Mucosa of descending colon (tissue), 3 donors: ENCODE results near the gene REST. TPM values are rescaled to one million over a fixed set of nuclear protein-coding genes. Genes with fewer than 3 reads are reported as not detected.
"Not testable (repeated sequence)": the region's sequence is repeated elsewhere in the genome, so short reads cannot be mapped to it uniquely, and the experiment has no call there.

Experiments
- ATAC-seq: fragments of 200-7000 bp; cut with Tn5 transposase; one replicate; pipeline ENCODE4 v1.9.1; 2020; ENCODE audit warnings: mild to moderate bottlenecking, moderate library complexity
- DNase-seq, 3 donors: peaks; one replicate each; pipeline ENCODE4 v3.0.0-alpha.2; 2020
- H3K36me3 ChIP-seq: fragments of 200-600 bp; one replicate; pipeline ENCODE4 v1.8.0; 2021; ENCODE audit warnings: low read depth, mild to moderate bottlenecking
- H3K4me1 ChIP-seq: fragments of 200-600 bp; one replicate; pipeline ENCODE4 v1.8.0; 2021; ENCODE audit warnings: low read depth, mild to moderate bottlenecking
- H3K4me3 ChIP-seq: fragments of 200-600 bp; one replicate; pipeline ENCODE4 v1.8.0; 2021; ENCODE audit warnings: mild to moderate bottlenecking
- H3K9me3 ChIP-seq: fragments of 200-600 bp; one replicate; pipeline ENCODE4 v1.8.0; 2021; ENCODE audit warnings: mild to moderate bottlenecking
- intact Hi-C, 2 donors: fragments of 100-400 bp; cut with DNase I in 1 of 2; cut with micrococcal nuclease in 1 of 2; formaldehyde crosslinking; loops; one replicate each; pipeline versions ENCODE4 v1.11.0 to v1.11.1; 2022; cut with DNase I, micrococcal nuclease
- total RNA-seq, 3 donors: library from RNA; stranded (reverse); fragmentation: NEBNext Ultra II Directional in 2 of 3; extraction: Animal tissue kit (Norgen Biotek cat#: 25700) in 2 of 3; gene quantifications; one replicate each; pipeline versions ENCODE4 v1.2.1 to v1.2.4, GENCODE V29; 2021 to 2023
- TF ChIP-seq, protein P1 (sequence below): fragments of 200-600 bp; IDR thresholded peaks from one replicate; pipeline ENCODE4 v1.8.0; 2022; ENCODE audit warnings: antibody characterized with exemption, mild to moderate bottlenecking
- donor health status: DM: no; HTN: no; CAD: no; lungs with moderate emphysema.
- donor health status: DM: no; HTN: no; CAD: no.
- donor health status: DM: no; HTN: yes; CAD: no.

Gene REST
- total RNA-seq, 3 donors from 2014 or later: 26.8 to 37.6 (median 28.4) TPM

DNA sequence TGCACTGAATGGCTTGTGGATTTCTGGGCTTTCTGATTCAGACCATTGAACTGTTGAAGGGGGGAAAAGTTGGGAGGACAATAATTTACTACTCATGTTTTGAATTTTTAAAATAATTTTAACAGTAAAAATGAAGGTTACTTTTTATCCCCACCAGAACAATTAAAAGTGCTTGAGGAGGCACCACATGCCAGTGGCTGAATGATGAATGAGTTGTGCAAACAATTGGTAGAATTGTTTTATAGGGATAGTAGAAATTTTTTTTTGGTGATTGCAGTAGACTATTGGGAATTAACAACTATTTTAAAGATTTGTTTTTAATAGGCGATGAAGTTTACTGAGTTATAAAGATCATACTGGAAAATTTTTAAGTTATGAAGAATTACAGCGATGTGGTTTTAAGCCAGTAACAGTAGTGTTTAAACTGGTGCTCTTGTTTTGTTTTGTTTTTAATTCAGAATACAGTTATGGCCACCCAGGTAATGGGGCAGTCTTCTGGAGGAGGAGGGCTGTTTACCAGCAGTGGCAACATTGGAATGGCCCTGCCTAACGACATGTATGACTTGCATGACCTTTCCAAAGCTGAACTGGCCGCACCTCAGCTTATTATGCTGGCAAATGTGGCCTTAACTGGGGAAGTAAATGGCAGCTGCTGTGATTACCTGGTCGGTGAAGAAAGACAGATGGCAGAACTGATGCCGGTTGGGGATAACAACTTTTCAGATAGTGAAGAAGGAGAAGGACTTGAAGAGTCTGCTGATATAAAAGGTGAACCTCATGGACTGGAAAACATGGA is 2.7 kb downstream of the REST start:
- Histone ChIP-seq H3K9me3 (no peaks in the 10 kb centered on the region), H3K36me3 (no peaks in the 10 kb centered on the region), H3K4me1 (peaks cover 15% of the 10 kb centered on the region), H3K4me3 (no peak overlapping the region)
- DNase-seq (peak in 1 of 3 donors; percentile 26), ATAC-seq (no peak)
- intact Hi-C loops: no loop called here
- TF ChIP-seq, protein P1, sequence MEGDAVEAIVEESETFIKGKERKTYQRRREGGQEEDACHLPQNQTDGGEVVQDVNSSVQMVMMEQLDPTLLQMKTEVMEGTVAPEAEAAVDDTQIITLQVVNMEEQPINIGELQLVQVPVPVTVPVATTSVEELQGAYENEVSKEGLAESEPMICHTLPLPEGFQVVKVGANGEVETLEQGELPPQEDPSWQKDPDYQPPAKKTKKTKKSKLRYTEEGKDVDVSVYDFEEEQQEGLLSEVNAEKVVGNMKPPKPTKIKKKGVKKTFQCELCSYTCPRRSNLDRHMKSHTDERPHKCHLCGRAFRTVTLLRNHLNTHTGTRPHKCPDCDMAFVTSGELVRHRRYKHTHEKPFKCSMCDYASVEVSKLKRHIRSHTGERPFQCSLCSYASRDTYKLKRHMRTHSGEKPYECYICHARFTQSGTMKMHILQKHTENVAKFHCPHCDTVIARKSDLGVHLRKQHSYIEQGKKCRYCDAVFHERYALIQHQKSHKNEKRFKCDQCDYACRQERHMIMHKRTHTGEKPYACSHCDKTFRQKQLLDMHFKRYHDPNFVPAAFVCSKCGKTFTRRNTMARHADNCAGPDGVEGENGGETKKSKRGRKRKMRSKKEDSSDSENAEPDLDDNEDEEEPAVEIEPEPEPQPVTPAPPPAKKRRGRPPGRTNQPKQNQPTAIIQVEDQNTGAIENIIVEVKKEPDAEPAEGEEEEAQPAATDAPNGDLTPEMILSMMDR: no peak

DNA sequence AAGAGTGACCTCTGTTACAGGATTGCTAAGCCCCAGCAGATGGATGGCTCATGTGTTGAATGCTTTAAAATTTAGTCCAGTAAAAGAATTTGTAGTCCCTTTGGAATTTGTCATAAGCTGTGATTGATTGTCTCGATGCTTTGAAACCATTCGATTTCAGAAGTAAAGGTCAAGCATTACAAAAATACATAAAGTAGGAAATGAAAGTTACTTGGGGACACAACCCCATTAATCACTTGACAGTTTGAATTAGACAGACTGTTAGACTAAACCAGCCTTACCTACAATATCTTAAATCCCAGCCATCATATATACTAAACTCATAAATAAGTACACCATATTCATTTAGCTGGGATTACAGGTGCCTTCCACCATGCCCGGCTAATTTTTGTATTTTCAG is 6.6 kb downstream of the REST start:
- H3K9me3 ChIP-seq: no peaks in the 10 kb centered on the region
- no peak overlapping the region for H3K4me3 ChIP-seq
- peaks cover 15% of the 10 kb centered on the region for H3K4me1 ChIP-seq
- TF ChIP-seq, protein P1: no peak
- DNase-seq: no peak
- intact Hi-C loops: no loop called here
- ATAC-seq: no peak
- H3K36me3 ChIP-seq: no peaks in the 10 kb centered on the region

DNA sequence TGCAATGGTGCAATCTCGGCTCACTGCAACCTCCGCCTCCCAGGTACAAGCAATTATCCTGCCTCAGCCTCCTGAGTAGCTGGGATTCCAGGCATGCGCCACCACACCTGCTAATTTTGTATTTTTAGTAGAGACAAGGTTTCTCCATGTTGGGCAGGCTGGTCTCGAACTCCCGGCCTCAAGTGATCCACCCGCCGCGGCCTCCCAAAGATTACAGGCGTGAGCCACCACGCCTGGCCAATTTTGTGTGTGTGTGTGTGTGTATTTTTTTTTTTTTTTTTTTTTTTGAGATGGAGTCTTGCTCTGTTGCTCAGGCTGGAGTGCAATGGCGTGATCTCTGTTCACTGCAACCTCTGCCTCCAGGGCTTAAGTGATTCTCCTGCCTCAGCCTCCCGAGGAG is 7.3 kb downstream of the REST start:
- H3K36me3 ChIP-seq, DNase-seq, ATAC-seq, intact Hi-C loops, H3K4me3 ChIP-seq, H3K9me3 ChIP-seq: not testable (repeated sequence)
- H3K4me1 ChIP-seq: peaks cover 11% of the 10 kb centered on the region

DNA sequence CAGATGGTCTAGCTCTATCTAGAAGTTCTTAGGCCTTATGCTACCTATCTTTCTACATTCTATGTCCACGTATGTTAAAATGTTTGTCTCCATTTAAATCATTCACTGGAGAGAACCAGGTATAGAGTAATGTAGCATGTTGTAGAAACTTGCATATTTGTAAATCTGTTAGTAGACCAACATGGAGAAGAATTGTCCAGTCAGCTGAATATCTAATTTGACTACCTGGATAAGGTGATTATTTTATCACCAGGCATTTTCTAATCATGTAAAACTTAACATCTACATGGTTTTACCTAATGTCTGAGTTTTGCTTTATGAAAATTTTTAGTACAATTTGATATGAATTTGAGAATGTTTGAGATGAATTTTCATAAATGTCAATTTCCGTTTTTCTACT is 19.5 kb downstream of the REST start:
- intact Hi-C loops: no loop called here
- DNase-seq (no peak), ATAC-seq (no peak)
- no peak overlapping the region for H3K4me3 ChIP-seq
- H3K9me3 ChIP-seq: no peaks in the 10 kb centered on the region
- TF ChIP-seq, protein P1: no peak
- no peaks in the 10 kb centered on the region for H3K4me1 ChIP-seq
- H3K36me3 ChIP-seq: no peaks in the 10 kb centered on the region

DNA sequence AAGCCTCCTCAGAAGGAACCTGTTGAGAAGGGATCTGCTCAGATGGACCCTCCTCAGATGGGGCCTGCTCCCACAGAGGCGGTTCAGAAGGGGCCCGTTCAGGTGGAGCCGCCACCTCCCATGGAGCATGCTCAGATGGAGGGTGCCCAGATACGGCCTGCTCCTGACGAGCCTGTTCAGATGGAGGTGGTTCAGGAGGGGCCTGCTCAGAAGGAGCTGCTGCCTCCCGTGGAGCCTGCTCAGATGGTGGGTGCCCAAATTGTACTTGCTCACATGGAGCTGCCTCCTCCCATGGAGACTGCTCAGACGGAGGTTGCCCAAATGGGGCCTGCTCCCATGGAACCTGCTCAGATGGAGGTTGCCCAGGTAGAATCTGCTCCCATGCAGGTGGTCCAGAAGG is 22.9 kb downstream of the REST start:
- intact Hi-C loops: no loop called here
- no peaks in the 10 kb centered on the region for H3K36me3 ChIP-seq
- no peaks in the 10 kb centered on the region for H3K9me3 ChIP-seq
- H3K4me3 ChIP-seq: no peak overlapping the region
- TF ChIP-seq, protein P1: no peak
- H3K4me1 ChIP-seq: no peaks in the 10 kb centered on the region
- ATAC-seq (no peak), DNase-seq (no peak)

DNA sequence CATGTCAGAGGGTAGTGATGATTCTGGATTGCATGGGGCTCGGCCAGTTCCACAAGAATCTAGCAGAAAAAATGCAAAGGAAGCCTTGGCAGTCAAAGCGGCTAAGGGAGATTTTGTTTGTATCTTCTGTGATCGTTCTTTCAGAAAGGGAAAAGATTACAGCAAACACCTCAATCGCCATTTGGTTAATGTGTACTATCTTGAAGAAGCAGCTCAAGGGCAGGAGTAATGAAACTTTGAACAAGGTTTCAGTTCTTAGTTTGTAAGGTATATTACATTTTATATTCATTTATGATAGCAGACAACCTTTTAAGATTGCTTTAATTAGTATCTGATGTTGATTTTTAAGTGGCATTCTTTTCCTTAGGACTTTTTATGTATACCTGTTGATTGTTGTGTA is 24.2 kb downstream of the REST start:
- no peak for DNase-seq
- Histone ChIP-seq H3K4me1 (no peaks in the 10 kb centered on the region), H3K4me3 (no peak overlapping the region), H3K9me3 (no peaks in the 10 kb centered on the region), H3K36me3 (no peaks in the 10 kb centered on the region)
- TF ChIP-seq, protein P1: no peak
- ATAC-seq: no peak
- intact Hi-C loops: no loop called here
